HepG2 (cell line): Measurements from ENCODE around the gene IFT22. TPM values are rescaled to one million over a fixed set of nuclear protein-coding genes. Genes with fewer than 3 reads are reported as not detected.

ENCODE experiments used
- AGO1 ChIP-seq: fragments of 200-400 bp; formaldehyde crosslinking; IDR thresholded peaks from 2 replicates; pipeline ENCODE4 v1.6.1; 2017; ENCODE audit warnings: mild to moderate bottlenecking, low read depth, low read length, moderate library complexity; ENCODE audit not compliant: poor library complexity, severe bottlenecking
- CEBPB ChIP-seq: IDR thresholded peaks from 2 replicates; pipeline ENCODE4 v1.6.1; 2011; ENCODE audit warnings: low read depth, low read length, improper control_type of control experiment, borderline replicate concordance
- CHD2 ChIP-seq: IDR thresholded peaks from 2 replicates; pipeline ENCODE4 v1.6.1; 2011; ENCODE audit warnings: low read depth, low read length, improper control_type of control experiment
- GTF2F1 ChIP-seq: fragments of 150-350 bp; IDR thresholded peaks from 2 replicates; pipeline ENCODE4 v1.6.1; 2014; ENCODE audit warnings: low read length
- HDAC6 ChIP-seq: fragments of 200-600 bp; sonication (generic); IDR thresholded peaks from 2 replicates; pipeline ENCODE4 v1.7.0; 2017; ENCODE audit warnings: mild to moderate bottlenecking, antibody characterized with exemption, low read length, low read depth
- MED1 ChIP-seq: sonication (generic); formaldehyde crosslinking; IDR thresholded peaks from 2 replicates; pipeline ENCODE4 v1.4.0; 2020; ENCODE audit warnings: missing genetic modification reagents
- MEF2D ChIP-seq: sonication (generic); formaldehyde crosslinking; IDR thresholded peaks from 2 replicates; pipeline ENCODE4 v1.5.1; 2020; ENCODE audit warnings: mild to moderate bottlenecking, missing genetic modification reagents
- MXD4 ChIP-seq: IDR thresholded peaks from 2 replicates; pipeline ENCODE4 v1.6.1; 2016; ENCODE audit warnings: mild to moderate bottlenecking, missing biosample characterization, missing genetic modification reagents
- MXI1 ChIP-seq: IDR thresholded peaks from 3 replicates; pipeline ENCODE4 v1.6.1; 2012; ENCODE audit warnings: low read depth, low read length, inconsistent platforms, borderline replicate concordance
- NFRKB ChIP-seq: fragments of 450-650 bp; IDR thresholded peaks from 2 replicates; pipeline ENCODE4 v1.6.1; 2017
- NKX3-1 ChIP-seq: sonication (generic); formaldehyde crosslinking; IDR thresholded peaks from 2 replicates; pipeline ENCODE4 v1.5.0; 2020; ENCODE audit warnings: missing genetic modification reagents
- ONECUT2 ChIP-seq: sonication (generic); formaldehyde crosslinking; IDR thresholded peaks from 2 replicates; pipeline ENCODE4 v1.4.0; 2020; ENCODE audit warnings: missing genetic modification reagents
- RNF2 ChIP-seq: fragments of 450-650 bp; conservative IDR thresholded peaks from 2 replicates; pipeline ENCODE4 v1.6.1; 2016; ENCODE audit warnings: low read depth
- SAP130 ChIP-seq: IDR thresholded peaks from 2 replicates; pipeline ENCODE4 v1.6.1; 2016; ENCODE audit warnings: low read depth
- TOE1 ChIP-seq: sonication (generic); formaldehyde crosslinking; IDR thresholded peaks from 2 replicates; pipeline ENCODE4 v1.4.0; 2020; ENCODE audit warnings: mild to moderate bottlenecking, missing genetic modification reagents
- ZBTB20 ChIP-seq: sonication (generic); formaldehyde crosslinking; IDR thresholded peaks from 2 replicates; pipeline ENCODE4 v1.8.1; 2023; ENCODE audit warnings: missing genetic modification reagents, low read depth, mild to moderate bottlenecking, borderline replicate concordance
- ZNF160 ChIP-seq: sonication (generic); formaldehyde crosslinking; IDR thresholded peaks from 2 replicates; pipeline ENCODE4 v1.8.0; 2022; ENCODE audit warnings: mild to moderate bottlenecking, inconsistent platforms, missing genetic modification reagents
- ZNF205 ChIP-seq: IDR thresholded peaks from 2 replicates; pipeline ENCODE4 v1.6.1; 2018; ENCODE audit warnings: missing biosample characterization, missing genetic modification reagents
- ZNF567 ChIP-seq: sonication (generic); formaldehyde crosslinking; IDR thresholded peaks from 2 replicates; pipeline ENCODE4 v1.8.1; 2023; ENCODE audit warnings: mild to moderate bottlenecking, missing genetic modification reagents, borderline replicate concordance
- ZNF607 ChIP-seq: sonication (generic); formaldehyde crosslinking; IDR thresholded peaks from 2 replicates; pipeline ENCODE4 v1.5.1; 2020; ENCODE audit warnings: missing genetic modification reagents, mild to moderate bottlenecking, borderline replicate concordance
- ZNF749 ChIP-seq: sonication (generic); formaldehyde crosslinking; IDR thresholded peaks from 2 replicates; pipeline ENCODE4 v1.8.0; 2022; ENCODE audit warnings: mild to moderate bottlenecking, missing genetic modification reagents, moderate library complexity, borderline replicate concordance
- ZNF776 ChIP-seq: sonication (generic); formaldehyde crosslinking; IDR thresholded peaks from 2 replicates; pipeline ENCODE4 v1.4.0; 2020; ENCODE audit warnings: mild to moderate bottlenecking, missing genetic modification reagents
- polyA plus RNA-seq, 8 experiments: library from polyadenylated mRNA; depleted of rRNA in 3 of 8; stranded (reverse) in 7 of 8; unstranded in 1 of 8; fragments of >200 nt; fragmentation: Illumina TruSeq in 4 of 8; extraction: Trizol in 4 of 8; gene quantifications; 2 replicates each; pipeline versions ENCODE4 v1.2.1 to v1.2.3, GENCODE V29; 2011 to 2016; ENCODE audit warnings: low read depth in 4 of 8, missing spikeins in 1 of 8, mixed read lengths in 1 of 8; ENCODE audit not compliant: insufficient read depth in 1 of 8
- total RNA-seq, 5 experiments: library from RNA; depleted of rRNA; stranded (reverse); fragments of >200 nt; fragmentation: Illumina TruSeq; extraction: Trizol; gene quantifications; 2 replicates each; pipeline ENCODE4 v1.2.3, GENCODE V29; 2016; ENCODE audit warnings: low read depth in 1 of 5
- TF ChIP-seq, protein P1 (sequence below): sonication (generic); formaldehyde crosslinking; IDR thresholded peaks from 2 replicates; pipeline ENCODE4 v1.8.1; 2023; ENCODE audit warnings: missing genetic modification reagents, inconsistent platforms, borderline replicate concordance
- TF ChIP-seq, protein P2 (sequence below): sonication (generic); formaldehyde crosslinking; IDR thresholded peaks from 2 replicates; pipeline ENCODE4 v1.4.0; 2020; ENCODE audit warnings: missing genetic modification reagents
- TF ChIP-seq, protein P3 (sequence below): sonication (generic); formaldehyde crosslinking; IDR thresholded peaks from 2 replicates; pipeline ENCODE4 v1.9.0; 2022; ENCODE audit warnings: missing genetic modification reagents, mild to moderate bottlenecking, borderline replicate concordance
- TF ChIP-seq, protein P4 (sequence below): IDR thresholded peaks from 2 replicates; pipeline ENCODE4 v1.6.1; 2016; ENCODE audit warnings: missing compliant biosample characterization, missing genetic modification reagents, borderline replicate concordance

The IFT22 gene
- total and polyA plus RNA-seq, 2 of the 13 experiments (the other 11 are each of a cell fraction or from before 2014, with no cell fraction given), result 8.9 to 14.5 TPM

DNA sequence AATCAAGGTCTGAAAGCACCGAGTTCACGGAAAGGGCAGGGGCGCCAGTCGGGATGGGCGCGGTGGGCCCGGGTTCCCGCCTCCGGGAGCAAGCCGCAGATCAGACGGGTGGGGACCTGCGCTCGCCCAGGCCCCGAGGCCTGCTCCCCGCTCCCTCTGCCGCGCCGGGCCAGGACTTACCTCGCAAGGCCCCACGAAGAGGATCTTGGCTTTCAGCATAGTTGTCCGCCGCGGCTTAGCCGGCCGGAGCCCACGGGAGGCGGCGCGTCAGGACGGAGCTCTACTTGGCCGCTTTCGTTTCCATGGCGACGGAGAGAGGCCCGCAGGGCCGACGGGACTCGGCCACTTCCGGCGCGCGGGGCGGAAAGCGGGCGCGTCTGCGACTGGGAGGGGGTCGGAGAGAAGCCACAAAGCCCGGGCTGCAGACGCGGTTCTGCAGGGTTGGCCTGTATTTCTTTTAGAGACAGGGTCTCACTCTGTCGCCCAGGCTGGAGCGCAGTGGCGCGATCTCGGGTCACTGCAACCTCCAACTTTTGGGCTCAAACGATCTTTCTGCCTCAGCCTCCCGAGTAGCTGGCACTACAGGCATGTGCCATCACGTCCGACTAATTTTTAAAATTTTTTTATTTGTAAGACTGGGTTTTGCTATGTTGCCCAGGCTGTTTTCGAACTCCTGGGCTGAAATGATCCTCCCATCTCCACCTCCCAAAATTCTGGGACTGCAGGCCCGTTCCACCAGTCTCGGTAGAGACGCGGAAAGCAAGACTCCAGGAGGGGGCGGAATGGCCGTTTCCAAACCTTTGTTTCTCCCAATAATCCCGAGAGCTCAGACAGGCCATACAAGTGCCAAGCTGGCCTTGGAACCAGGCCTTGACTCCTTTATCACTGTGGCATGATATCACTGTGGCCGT, at the start of gene IFT22 (continued):
- TF ChIP-seq ZNF205 (CRISPR knock-in tag), result no peak; the same call in 1 of the 2 replicates
- no peak for TF ChIP-seq RNF2
- TF ChIP-seq MXI1, result peak; percentile 78; the same call in 1 of the 3 replicates
- TF ChIP-seq NKX3-1, result no peak
- TF ChIP-seq ZNF749 (CRISPR knock-in tag), result 0 out of 2 replicates have a peak, but pooled peaks have one; percentile 63
- no peak for TF ChIP-seq NFRKB
- TF ChIP-seq CHD2, result no peak
- TF ChIP-seq, protein P1, sequence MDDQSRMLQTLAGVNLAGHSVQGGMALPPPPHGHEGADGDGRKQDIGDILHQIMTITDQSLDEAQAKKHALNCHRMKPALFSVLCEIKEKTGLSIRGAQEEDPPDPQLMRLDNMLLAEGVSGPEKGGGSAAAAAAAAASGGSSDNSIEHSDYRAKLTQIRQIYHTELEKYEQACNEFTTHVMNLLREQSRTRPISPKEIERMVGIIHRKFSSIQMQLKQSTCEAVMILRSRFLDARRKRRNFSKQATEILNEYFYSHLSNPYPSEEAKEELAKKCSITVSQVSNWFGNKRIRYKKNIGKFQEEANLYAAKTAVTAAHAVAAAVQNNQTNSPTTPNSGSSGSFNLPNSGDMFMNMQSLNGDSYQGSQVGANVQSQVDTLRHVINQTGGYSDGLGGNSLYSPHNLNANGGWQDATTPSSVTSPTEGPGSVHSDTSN (CRISPR knock-in tag), result no peak
- no peak for TF ChIP-seq ZNF160 (CRISPR knock-in tag)
- TF ChIP-seq GTF2F1, result no peak
- no peak for TF ChIP-seq MED1 (CRISPR knock-in tag)
- TF ChIP-seq ZNF776 (CRISPR knock-in tag), result no peak; the same call in 1 of the 2 replicates
- peak; percentile 93 for TF ChIP-seq SAP130 (CRISPR knock-in tag)
- TF ChIP-seq, protein P2, sequence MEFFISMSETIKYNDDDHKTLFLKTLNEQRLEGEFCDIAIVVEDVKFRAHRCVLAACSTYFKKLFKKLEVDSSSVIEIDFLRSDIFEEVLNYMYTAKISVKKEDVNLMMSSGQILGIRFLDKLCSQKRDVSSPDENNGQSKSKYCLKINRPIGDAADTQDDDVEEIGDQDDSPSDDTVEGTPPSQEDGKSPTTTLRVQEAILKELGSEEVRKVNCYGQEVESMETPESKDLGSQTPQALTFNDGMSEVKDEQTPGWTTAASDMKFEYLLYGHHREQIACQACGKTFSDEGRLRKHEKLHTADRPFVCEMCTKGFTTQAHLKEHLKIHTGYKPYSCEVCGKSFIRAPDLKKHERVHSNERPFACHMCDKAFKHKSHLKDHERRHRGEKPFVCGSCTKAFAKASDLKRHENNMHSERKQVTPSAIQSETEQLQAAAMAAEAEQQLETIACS (CRISPR knock-in tag), result no peak
- no peak for TF ChIP-seq HDAC6
- peak; percentile 48; the same call in 1 of the 2 replicates for TF ChIP-seq ZNF607 (CRISPR knock-in tag)
- TF ChIP-seq, protein P3, sequence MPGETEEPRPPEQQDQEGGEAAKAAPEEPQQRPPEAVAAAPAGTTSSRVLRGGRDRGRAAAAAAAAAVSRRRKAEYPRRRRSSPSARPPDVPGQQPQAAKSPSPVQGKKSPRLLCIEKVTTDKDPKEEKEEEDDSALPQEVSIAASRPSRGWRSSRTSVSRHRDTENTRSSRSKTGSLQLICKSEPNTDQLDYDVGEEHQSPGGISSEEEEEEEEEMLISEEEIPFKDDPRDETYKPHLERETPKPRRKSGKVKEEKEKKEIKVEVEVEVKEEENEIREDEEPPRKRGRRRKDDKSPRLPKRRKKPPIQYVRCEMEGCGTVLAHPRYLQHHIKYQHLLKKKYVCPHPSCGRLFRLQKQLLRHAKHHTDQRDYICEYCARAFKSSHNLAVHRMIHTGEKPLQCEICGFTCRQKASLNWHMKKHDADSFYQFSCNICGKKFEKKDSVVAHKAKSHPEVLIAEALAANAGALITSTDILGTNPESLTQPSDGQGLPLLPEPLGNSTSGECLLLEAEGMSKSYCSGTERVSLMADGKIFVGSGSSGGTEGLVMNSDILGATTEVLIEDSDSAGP, result peak; percentile 80; the same call in 1 of the 2 replicates
- TF ChIP-seq AGO1, result no peak
- peak; percentile 45; the same call in 1 of the 2 replicates for TF ChIP-seq MEF2D
- no peak for TF ChIP-seq ONECUT2 (CRISPR knock-in tag)
- TF ChIP-seq ZNF567 (CRISPR knock-in tag), result 0 out of 2 replicates have a peak, but pooled peaks have one; percentile 16
- no peak for TF ChIP-seq TOE1
- no peak; the same call in 1 of the 2 replicates for TF ChIP-seq MXD4
- no peak for TF ChIP-seq CEBPB
- TF ChIP-seq, protein P4, sequence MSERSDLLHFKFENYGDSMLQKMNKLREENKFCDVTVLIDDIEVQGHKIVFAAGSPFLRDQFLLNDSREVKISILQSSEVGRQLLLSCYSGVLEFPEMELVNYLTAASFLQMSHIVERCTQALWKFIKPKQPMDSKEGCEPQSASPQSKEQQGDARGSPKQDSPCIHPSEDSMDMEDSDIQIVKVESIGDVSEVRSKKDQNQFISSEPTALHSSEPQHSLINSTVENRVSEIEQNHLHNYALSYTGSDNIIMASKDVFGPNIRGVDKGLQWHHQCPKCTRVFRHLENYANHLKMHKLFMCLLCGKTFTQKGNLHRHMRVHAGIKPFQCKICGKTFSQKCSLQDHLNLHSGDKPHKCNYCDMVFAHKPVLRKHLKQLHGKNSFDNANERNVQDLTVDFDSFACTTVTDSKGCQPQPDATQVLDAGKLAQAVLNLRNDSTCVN (CRISPR knock-in tag), result no peak
- TF ChIP-seq ZBTB20 (CRISPR knock-in tag), result peak; percentile 67; the same call in 1 of the 2 replicates
